A549 (cell line): ENCODE results near the gene CALN1. TPM values are rescaled to one million over a fixed set of nuclear protein-coding genes. Genes with fewer than 3 reads are reported as not detected.
A peak's percentile ranks its signal among the peaks of the same experiment; 100 is the strongest.

Experiments
- ATAC-seq, 2 experiments: fragments of 200-7000 bp in 1 of 2; fragments of >200 bp in 1 of 2; cut with Nextera tagmentation in 1 of 2; cut with Tn5 transposase in 1 of 2; 3 replicates each; pipeline versions ENCODE4 v1.8.0 to v1.9.1; 2018 to 2020; ENCODE audit warnings: mild to moderate bottlenecking in 1 of 2, moderate library complexity in 1 of 2
- CTCF ChIA-PET: fragments of 300-600 bp; sonication (Branson Sonifier 250); formaldehyde crosslinking; extraction: SDS; loops from one replicate; lab custom pipeline; 2021; ENCODE audit warnings: antibody characterized with exemption, inconsistent platforms; lab: Yijun Ruan, JAX
- POLR2A ChIA-PET: fragments of 350-600 bp; formaldehyde crosslinking; extraction: SDS; loops from one replicate; lab custom pipeline; 2021; ENCODE audit warnings: antibody characterized with exemption, inconsistent platforms; lab: Yijun Ruan, JAX
- DNase-seq, 2 experiments: peaks; one replicate each; pipeline versions ENCODE4 v3.0.0 to v3.0.0-alpha.2; 2011 to 2016; ENCODE audit warnings: low read depth in 1 of 2, low spot score in 1 of 2
- FAIRE-seq: peaks from 2 replicates; lab custom pipeline; 2011; peaks lifted over from hg19 to GRCh38; lab: Jason Lieb, UNC
- H3K27ac ChIP-seq, 2 experiments: fragments of >200 bp; sonication (Bioruptor Twin); formaldehyde crosslinking; 3 replicates each; pipeline ENCODE4 v1.5.1; 2016 to 2017
- H3K4me1 ChIP-seq: fragments of >200 bp; sonication (Bioruptor Twin); formaldehyde crosslinking; 3 replicates; pipeline ENCODE4 v1.6.1; 2016
- H3K4me2 ChIP-seq: fragments of >200 bp; sonication (Bioruptor Twin); formaldehyde crosslinking; 3 replicates; pipeline ENCODE4 v1.6.1; 2016
- H3K4me3 ChIP-seq: fragments of >200 bp; sonication (Bioruptor Twin); formaldehyde crosslinking; 3 replicates; pipeline ENCODE4 v1.5.1; 2016
- H3K9me3 ChIP-seq: fragments of >200 bp; sonication (Bioruptor Twin); formaldehyde crosslinking; 3 replicates; pipeline ENCODE4 v1.6.1; 2016
- BHLHE40 ChIP-seq: IDR thresholded peaks from 2 replicates; pipeline ENCODE4 v1.6.1; 2012; ENCODE audit warnings: low read depth, low read length, inconsistent platforms
- CBX2 ChIP-seq: fragments of 200-600 bp; sonication (generic); IDR thresholded peaks from 2 replicates; pipeline ENCODE4 v1.6.1; 2016; ENCODE audit warnings: low read depth, mild to moderate bottlenecking, borderline replicate concordance
- EP300 ChIP-seq, 2 experiments: fragments of >200 bp; sonication (Bioruptor Twin); formaldehyde crosslinking; IDR thresholded peaks; 2 replicates in 1 of 2; 3 replicates in 1 of 2; pipeline ENCODE4 v1.6.1; 2016 to 2017
- GATA3 ChIP-seq: IDR thresholded peaks from 2 replicates; pipeline ENCODE4 v1.6.1; 2012; ENCODE audit warnings: borderline replicate concordance
- HDAC2 ChIP-seq: fragments of 200-600 bp; sonication (generic); IDR thresholded peaks from 2 replicates; pipeline ENCODE4 v1.6.1; 2016
- HEYL ChIP-seq: fragments of 250-450 bp; sonication (Bioruptor Pico); IDR thresholded peaks from 2 replicates; pipeline ENCODE4 v1.8.0; 2021; ENCODE audit warnings: mild to moderate bottlenecking, moderate library complexity
- HOXB5 ChIP-seq: fragments of 250-450 bp; sonication (Bioruptor Pico); IDR thresholded peaks from 2 replicates; pipeline ENCODE4 v1.5.0; 2020; ENCODE audit warnings: mild to moderate bottlenecking, moderate library complexity
- KDM1A ChIP-seq: fragments of 200-600 bp; sonication (generic); IDR thresholded peaks from 2 replicates; pipeline ENCODE4 v1.6.1; 2016; ENCODE audit warnings: low read depth, mild to moderate bottlenecking
- MAFK ChIP-seq: fragments of 450-650 bp; IDR thresholded peaks from 2 replicates; pipeline ENCODE4 v1.6.1; 2014; ENCODE audit not compliant: partially characterized antibody
- MYC ChIP-seq: IDR thresholded peaks from 2 replicates; pipeline ENCODE4 v1.6.1; 2012; ENCODE audit warnings: mild to moderate bottlenecking, inconsistent platforms, low read length, improper control_type of control experiment, borderline replicate concordance
- NFE2L2 ChIP-seq: fragments of 150-350 bp; conservative IDR thresholded peaks from 2 replicates; pipeline ENCODE4 v1.6.1; 2014; ENCODE audit warnings: low read length
- NR3C1 ChIP-seq: fragments of >200 bp; sonication (Bioruptor Twin); formaldehyde crosslinking; IDR thresholded peaks from 3 replicates; pipeline ENCODE4 v1.6.1; 2017
- RCOR1 ChIP-seq: fragments of 150-350 bp; IDR thresholded peaks from 2 replicates; pipeline ENCODE4 v1.6.1; 2014; ENCODE audit warnings: antibody characterized with exemption, low read length, low read depth
- RFX5 ChIP-seq: fragments of 450-650 bp; IDR thresholded peaks from 2 replicates; pipeline ENCODE4 v1.7.1; 2014; ENCODE audit warnings: antibody characterized with exemption, mild to moderate bottlenecking, moderate library complexity
- RNF2 ChIP-seq: fragments of 200-600 bp; sonication (generic); IDR thresholded peaks from 2 replicates; pipeline ENCODE4 v1.6.1; 2016; ENCODE audit warnings: low read depth, mild to moderate bottlenecking, antibody characterized with exemption, moderate library complexity, borderline replicate concordance
- TFCP2L1 ChIP-seq: fragments of 250-450 bp; sonication (Bioruptor Pico); IDR thresholded peaks from 2 replicates; pipeline ENCODE4 v1.5.0; 2021; ENCODE audit warnings: mild to moderate bottlenecking
- TP53 ChIP-seq: fragments of 250-450 bp; sonication (Bioruptor Pico); IDR thresholded peaks from 2 replicates; pipeline ENCODE4 v1.5.0; 2021; ENCODE audit warnings: mild to moderate bottlenecking, moderate library complexity
- ZNF302 ChIP-seq: fragments of 250-450 bp; sonication (Bioruptor Pico); IDR thresholded peaks from 2 replicates; pipeline ENCODE4 v1.9.0; 2021; ENCODE audit warnings: inconsistent platforms, mild to moderate bottlenecking, moderate library complexity
- ZSCAN20 ChIP-seq: fragments of 250-450 bp; sonication (Bioruptor Pico); IDR thresholded peaks from 2 replicates; pipeline ENCODE4 v1.8.0; 2022; ENCODE audit warnings: mild to moderate bottlenecking, moderate library complexity
- WGBS: methylation state at CpG from one replicate; pipeline ENCODE4 v1.1.6; 2017; ENCODE audit errors: missing lambda C conversion rate; 5-methylcytosine and 5-hydroxymethylcytosine counted together
- polyA plus RNA-seq, 4 experiments: library from polyadenylated mRNA; depleted of rRNA in 3 of 4; stranded (reverse); fragments of >200 nt; fragmentation: RNase III in 1 of 4; extraction: RNeasy Plus Mini Kit Qiagen cat#74134 plus additional on column Dnase treatment in 1 of 4; gene quantifications; 2 replicates in 3 of 4; 3 replicates in 1 of 4; pipeline ENCODE4 v1.2.3, GENCODE V29; 2011 to 2017
- TF ChIP-seq, protein P1 (sequence below): fragments of >200 bp; sonication (Bioruptor Twin); formaldehyde crosslinking; IDR thresholded peaks from 3 replicates; pipeline ENCODE4 v1.5.1; 2016
- TF ChIP-seq, protein P2 (sequence below): fragments of 150-350 bp; IDR thresholded peaks from 2 replicates; pipeline ENCODE4 v1.6.1; 2014; ENCODE audit warnings: low read depth, mild to moderate bottlenecking, low read length

Gene CALN1
- polyA plus RNA-seq, 2 of the 4 experiments (the other 2 are of a cell fraction) = not detected

DNA sequence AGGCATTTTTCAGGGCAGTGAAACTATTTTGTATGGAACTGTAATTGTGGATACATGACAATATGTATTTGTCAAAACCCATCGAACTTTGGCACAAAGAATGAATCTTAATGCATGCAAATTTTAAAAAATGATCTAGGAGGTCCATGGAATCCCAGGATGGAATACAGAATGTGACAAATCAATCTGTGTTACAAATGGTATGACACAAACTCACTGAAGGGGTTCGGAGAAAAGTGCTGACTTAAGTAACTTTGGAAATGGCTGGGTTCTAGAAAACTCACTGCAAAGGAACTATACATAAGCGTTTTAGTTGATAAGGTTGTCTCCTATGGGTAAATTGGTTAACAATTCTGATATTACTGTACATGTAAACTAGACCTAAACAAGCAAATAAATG, 26.0 kb downstream of the CALN1 start:
- TF ChIP-seq NFE2L2 (no peak), MAFK (peak; percentile 42)
- no peak for FAIRE-seq
- no peak overlapping the region for H3K4me3 ChIP-seq
- no peak overlapping the region for H3K4me2 ChIP-seq
- POLR2A ChIA-PET = no interaction called here
- ATAC-seq = no peak
- no peaks in the 10 kb centered on the region for H3K4me1 ChIP-seq
- CTCF ChIA-PET = no interaction called here
- H3K9me3 ChIP-seq = no peaks in the 10 kb centered on the region
- WGBS = 1% methylated on average over 3 of the region's 3 CpGs
- no peak overlapping the region for H3K27ac ChIP-seq
- no peak for DNase-seq

DNA sequence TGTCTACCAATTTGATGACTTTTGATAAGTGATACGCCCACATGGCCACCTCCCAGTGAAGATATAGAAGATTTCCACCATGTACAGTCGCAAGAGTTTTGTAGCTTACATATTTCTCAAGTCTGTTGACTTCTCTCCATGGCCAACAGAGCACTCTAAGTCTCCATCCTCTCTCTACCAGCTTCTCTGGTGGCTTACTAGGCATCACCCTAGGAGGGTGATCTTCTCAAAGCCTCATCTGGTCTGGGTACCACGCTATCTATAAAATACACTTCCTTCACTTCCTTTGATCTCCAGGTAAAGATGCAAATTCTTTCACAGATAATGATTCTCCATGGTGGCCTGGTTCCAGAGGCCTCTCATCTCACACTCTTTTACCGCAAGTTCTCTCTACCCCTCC, 49.9 kb downstream of the CALN1 start:
- FAIRE-seq (no peak), ATAC-seq (no peak), DNase-seq (no peak)
- ChIA-PET POLR2A (no interaction called here), CTCF (interaction anchor here (1.3 kb wide), 1 partner anchor 14 kb away, joined by 3 read pairs; no protein-coding TSS in a partner anchor)
- Histone ChIP-seq H3K4me3 (no peak overlapping the region), H3K4me2 (no peak overlapping the region), H3K4me1 (no peaks in the 10 kb centered on the region), H3K9me3 (no peaks in the 10 kb centered on the region), H3K27ac (no peak overlapping the region)
- TF ChIP-seq RFX5 (no peak), NR3C1 (no peak), ZSCAN20 (CRISPR knock-in tag) (no peak), HDAC2 (no peak), TFCP2L1 (CRISPR knock-in tag) (no peak), KDM1A (no peak), TP53 (no peak), MYC (no peak)
- TF ChIP-seq, protein P1, sequence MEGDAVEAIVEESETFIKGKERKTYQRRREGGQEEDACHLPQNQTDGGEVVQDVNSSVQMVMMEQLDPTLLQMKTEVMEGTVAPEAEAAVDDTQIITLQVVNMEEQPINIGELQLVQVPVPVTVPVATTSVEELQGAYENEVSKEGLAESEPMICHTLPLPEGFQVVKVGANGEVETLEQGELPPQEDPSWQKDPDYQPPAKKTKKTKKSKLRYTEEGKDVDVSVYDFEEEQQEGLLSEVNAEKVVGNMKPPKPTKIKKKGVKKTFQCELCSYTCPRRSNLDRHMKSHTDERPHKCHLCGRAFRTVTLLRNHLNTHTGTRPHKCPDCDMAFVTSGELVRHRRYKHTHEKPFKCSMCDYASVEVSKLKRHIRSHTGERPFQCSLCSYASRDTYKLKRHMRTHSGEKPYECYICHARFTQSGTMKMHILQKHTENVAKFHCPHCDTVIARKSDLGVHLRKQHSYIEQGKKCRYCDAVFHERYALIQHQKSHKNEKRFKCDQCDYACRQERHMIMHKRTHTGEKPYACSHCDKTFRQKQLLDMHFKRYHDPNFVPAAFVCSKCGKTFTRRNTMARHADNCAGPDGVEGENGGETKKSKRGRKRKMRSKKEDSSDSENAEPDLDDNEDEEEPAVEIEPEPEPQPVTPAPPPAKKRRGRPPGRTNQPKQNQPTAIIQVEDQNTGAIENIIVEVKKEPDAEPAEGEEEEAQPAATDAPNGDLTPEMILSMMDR = no peak
- WGBS = 31% methylated on average over 4 of the region's 4 CpGs

DNA sequence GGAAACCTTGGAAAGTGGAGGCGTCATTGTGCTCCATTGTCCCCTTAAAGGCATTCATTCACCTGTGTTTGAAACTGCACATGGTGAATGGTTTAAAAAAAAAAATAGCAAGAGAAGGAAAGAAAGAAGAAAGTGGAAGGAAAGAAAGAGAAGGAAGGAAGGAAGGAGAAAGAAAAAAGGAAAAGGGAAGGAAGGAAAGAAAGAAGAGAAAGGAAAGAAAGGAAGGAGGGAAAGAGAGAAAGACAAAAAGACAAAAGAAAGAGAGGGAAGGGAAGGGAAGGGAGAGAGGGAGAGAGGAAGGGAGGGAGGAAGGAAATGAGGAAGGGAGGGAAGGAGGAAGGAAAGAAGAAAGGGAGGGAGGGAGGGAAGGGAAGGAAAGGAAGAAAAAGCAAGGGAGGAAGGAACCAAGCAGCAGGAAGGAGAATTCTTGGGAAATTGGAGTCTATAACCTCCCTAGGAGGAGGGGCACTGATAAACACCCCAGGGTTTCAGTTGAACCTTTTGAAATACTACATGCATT, 66.9 kb downstream of the CALN1 start:
- ATAC-seq (no peak), FAIRE-seq (no peak), DNase-seq (no peak)
- no peak overlapping the region for H3K27ac ChIP-seq
- no peak overlapping the region for H3K4me2 ChIP-seq
- no peaks in the 10 kb centered on the region for H3K4me1 ChIP-seq
- no peaks in the 10 kb centered on the region for H3K9me3 ChIP-seq
- POLR2A ChIA-PET = no interaction called here
- no peak overlapping the region for H3K4me3 ChIP-seq
- CTCF ChIA-PET = no interaction called here
- 0% methylated on average over 1 of the region's 1 CpG for WGBS
- TF ChIP-seq CBX2 (no peak), EP300 (IDR thresholded peaks at IDR 0.05) (no peak), HEYL (CRISPR knock-in tag) (no peak), GATA3 (no peak), BHLHE40 (no peak), RNF2 (no peak), RCOR1 (no peak), ZNF302 (no peak), HOXB5 (CRISPR knock-in tag) (no peak)
- TF ChIP-seq, protein P2, sequence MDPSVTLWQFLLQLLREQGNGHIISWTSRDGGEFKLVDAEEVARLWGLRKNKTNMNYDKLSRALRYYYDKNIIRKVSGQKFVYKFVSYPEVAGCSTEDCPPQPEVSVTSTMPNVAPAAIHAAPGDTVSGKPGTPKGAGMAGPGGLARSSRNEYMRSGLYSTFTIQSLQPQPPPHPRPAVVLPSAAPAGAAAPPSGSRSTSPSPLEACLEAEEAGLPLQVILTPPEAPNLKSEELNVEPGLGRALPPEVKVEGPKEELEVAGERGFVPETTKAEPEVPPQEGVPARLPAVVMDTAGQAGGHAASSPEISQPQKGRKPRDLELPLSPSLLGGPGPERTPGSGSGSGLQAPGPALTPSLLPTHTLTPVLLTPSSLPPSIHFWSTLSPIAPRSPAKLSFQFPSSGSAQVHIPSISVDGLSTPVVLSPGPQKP = no peak
